ENCODE data around the gene PARP8.
"Not testable (repeated sequence)": the region's sequence is repeated elsewhere in the genome, so short reads cannot be mapped to it uniquely, and the experiment has no call there.

The PARP8 gene, protein sequence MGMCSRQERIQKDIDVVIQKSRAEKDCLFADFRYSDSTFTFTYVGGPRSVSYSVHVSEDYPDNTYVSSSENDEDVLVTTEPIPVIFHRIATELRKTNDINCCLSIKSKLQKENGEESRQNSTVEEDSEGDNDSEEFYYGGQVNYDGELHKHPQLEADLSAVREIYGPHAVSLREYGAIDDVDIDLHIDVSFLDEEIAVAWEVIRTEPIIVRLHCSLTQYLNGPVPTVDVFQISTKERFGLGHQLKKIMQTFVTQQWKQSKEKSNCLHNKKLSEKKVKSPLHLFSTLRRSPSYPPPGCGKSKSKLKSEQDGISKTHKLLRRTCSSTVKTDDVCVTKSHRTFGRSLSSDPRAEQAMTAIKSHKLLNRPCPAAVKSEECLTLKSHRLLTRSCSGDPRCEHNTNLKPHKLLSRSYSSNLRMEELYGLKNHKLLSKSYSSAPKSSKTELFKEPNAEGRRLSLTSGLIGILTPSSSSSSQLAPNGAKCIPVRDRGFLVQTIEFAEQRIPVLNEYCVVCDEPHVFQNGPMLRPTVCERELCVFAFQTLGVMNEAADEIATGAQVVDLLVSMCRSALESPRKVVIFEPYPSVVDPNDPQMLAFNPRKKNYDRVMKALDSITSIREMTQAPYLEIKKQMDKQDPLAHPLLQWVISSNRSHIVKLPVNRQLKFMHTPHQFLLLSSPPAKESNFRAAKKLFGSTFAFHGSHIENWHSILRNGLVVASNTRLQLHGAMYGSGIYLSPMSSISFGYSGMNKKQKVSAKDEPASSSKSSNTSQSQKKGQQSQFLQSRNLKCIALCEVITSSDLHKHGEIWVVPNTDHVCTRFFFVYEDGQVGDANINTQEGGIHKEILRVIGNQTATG

GRCh38 chr5:50666261-50667022 lies at the start of gene PARP8:
Gene PARP8 (plus strand): TSS chr5:50666637. CDS start chr5:50667096, 459 bp downstream.
- in situ Hi-C loops (cut with MboI; ENCODE audit: low sequenced_read_pairs, unreplicated experiment): no loop called here
- no peak for TF ChIP-seq CTCF (IDR thresholded peaks at IDR 0.05; ENCODE audit: borderline replicate concordance, control extremely low read depth, extremely low read depth, insufficient read depth, missing control alignments)

GRCh38 chr5:50623666-50624065 lies 42.8 kb upstream of the PARP8 start:
- in situ Hi-C loops (cut with MboI; ENCODE audit: low sequenced_read_pairs, unreplicated experiment): no loop called here
- no peak for TF ChIP-seq CTCF (IDR thresholded peaks at IDR 0.05; ENCODE audit: borderline replicate concordance, control extremely low read depth, extremely low read depth, insufficient read depth, missing control alignments)
- no peak for DNase-seq (ENCODE audit: low spot score)

More at GRCh38 chr5:50666261-50667022, at the start of gene PARP8:
- peak; percentile 74 for DNase-seq (ENCODE audit: low spot score)

DNA sequence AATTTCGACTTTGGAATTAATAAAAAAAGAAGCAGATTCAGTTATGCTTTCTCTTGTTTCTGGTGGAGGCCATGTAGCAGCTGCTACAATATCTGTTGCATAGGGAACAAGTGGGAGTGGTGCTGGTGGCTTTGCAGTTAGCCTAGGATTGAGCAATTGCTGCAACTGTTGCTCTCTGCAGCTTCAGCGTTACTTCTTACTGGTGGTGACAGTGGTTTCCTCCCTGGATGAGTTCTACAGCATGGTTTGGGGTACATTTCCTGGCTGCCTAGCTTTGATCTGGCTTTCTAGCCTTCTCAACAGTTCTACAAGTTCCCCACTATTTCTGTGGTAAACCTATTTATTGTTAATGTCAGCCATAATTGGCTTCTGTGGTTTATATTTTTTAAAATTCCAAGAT lies 31.6 kb upstream of the PARP8 start:
- DNase-seq (ENCODE audit: low spot score); in situ Hi-C loops (cut with MboI; ENCODE audit: low sequenced_read_pairs, unreplicated experiment): not testable (repeated sequence)

GRCh38 chr5:50637576-50637975 lies 28.9 kb upstream of the PARP8 start:
- in situ Hi-C loops (cut with MboI; ENCODE audit: low sequenced_read_pairs, unreplicated experiment); DNase-seq (ENCODE audit: low spot score): not testable (repeated sequence)

- TF ChIP-seq CTCF (IDR thresholded peaks at IDR 0.05; ENCODE audit: borderline replicate concordance, control extremely low read depth, extremely low read depth, insufficient read depth, missing control alignments): no peak
- no peak for DNase-seq (ENCODE audit: low spot score)
- in situ Hi-C loops (cut with MboI; ENCODE audit: low sequenced_read_pairs, unreplicated experiment): no loop called here
These were observed 19.8 kb upstream of the PARP8 start for GRCh38 chr5:50646591-50646990.

- no peak for DNase-seq (ENCODE audit: low spot score)
- in situ Hi-C loops (cut with MboI; ENCODE audit: low sequenced_read_pairs, unreplicated experiment): no loop called here
- TF ChIP-seq CTCF (IDR thresholded peaks at IDR 0.05; ENCODE audit: borderline replicate concordance, control extremely low read depth, extremely low read depth, insufficient read depth, missing control alignments): no peak
These were observed 18.7 kb upstream of the PARP8 start for GRCh38 chr5:50647726-50648125.

DNA sequence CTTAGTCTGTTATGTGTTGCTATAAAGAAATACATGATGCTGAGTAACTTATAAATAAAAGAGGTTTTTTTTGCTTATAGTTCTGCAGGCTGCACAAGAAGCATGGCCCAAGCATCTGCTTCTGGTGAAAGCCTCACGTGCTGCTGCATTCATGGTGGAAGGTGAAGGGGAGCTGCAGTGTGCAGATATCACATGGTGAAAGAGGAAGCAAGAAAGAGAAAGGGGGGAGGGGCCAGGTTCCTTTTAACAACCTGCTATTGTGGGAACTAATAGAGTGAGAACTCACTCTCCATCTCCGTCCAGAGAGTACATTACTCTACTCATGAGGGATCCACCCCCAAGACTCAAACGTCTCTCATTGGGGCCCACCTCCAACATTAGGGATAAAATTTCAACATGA lies 12.5 kb upstream of the PARP8 start:
- no peak for DNase-seq (ENCODE audit: low spot score)
- TF ChIP-seq CTCF (IDR thresholded peaks at IDR 0.05; ENCODE audit: borderline replicate concordance, control extremely low read depth, extremely low read depth, insufficient read depth, missing control alignments): no peak
- in situ Hi-C loops (cut with MboI; ENCODE audit: low sequenced_read_pairs, unreplicated experiment): no loop called here
